Stomach (tissue), 9 donors: ENCODE results near the gene SPARCL1. TPM values are rescaled to one million over a fixed set of nuclear protein-coding genes. Genes with fewer than 3 reads are reported as not detected.

Experiments used
- DNase-seq, 2 donors: peaks; one replicate each; pipeline versions ENCODE4 v3.0.0 to v3.0.0-alpha.2; 2013 to 2019
- H3K27ac ChIP-seq, 5 donors: fragments of 200-600 bp in 4 of 5; sonication (generic) in 4 of 5; one replicate each; pipeline ENCODE4 v1.5.1; 2013 to 2019; ENCODE audit warnings: mild to moderate bottlenecking in 1 of 5, moderate library complexity in 1 of 5
- H3K27me3 ChIP-seq, 3 donors: fragments of 200-600 bp; sonication (generic); one replicate each; pipeline ENCODE4 v1.5.1; 2017 to 2019; ENCODE audit warnings: mixed run types in 1 of 3
- H3K36me3 ChIP-seq, 4 donors: fragments of 200-600 bp; sonication (generic); 1 replicate in 3 of 4; 2 replicates in 1 of 4; pipeline ENCODE4 v1.5.1; 2016 to 2019
- H3K4me1 ChIP-seq, 4 donors: fragments of 200-600 bp; sonication (generic); one replicate each; pipeline ENCODE4 v1.5.1; 2016 to 2019
- H3K4me3 ChIP-seq, 4 donors: fragments of 200-600 bp; sonication (generic) in 3 of 4; one replicate each; pipeline ENCODE4 v1.5.1; 2016 to 2019; ENCODE audit warnings: mild to moderate bottlenecking in 1 of 4
- H3K9me3 ChIP-seq, 4 donors: fragments of 200-600 bp; sonication (generic); one replicate each; pipeline ENCODE4 v1.5.1; 2016 to 2019
- CTCF ChIP-seq, 7 experiments: fragments of 450-650 bp in 4 of 7; fragments of 200-600 bp in 3 of 7; sonication (generic) in 3 of 7; IDR thresholded peaks; one replicate each; pipeline ENCODE4 v1.5.1; 2016 to 2019; ENCODE audit warnings: antibody characterized with exemption in 7 of 7, control low read depth in 2 of 7, mild to moderate bottlenecking in 1 of 7
- EP300 ChIP-seq: sonication (generic); formaldehyde crosslinking; IDR thresholded peaks from one replicate; pipeline ENCODE4 v1.6.1; 2017; ENCODE audit warnings: antibody characterized with exemption
- POLR2A ChIP-seq, 4 donors: fragments of 450-650 bp; IDR thresholded peaks; one replicate each; pipeline ENCODE4 v1.6.1; 2016; ENCODE audit warnings: antibody characterized with exemption in 4 of 4, control low read depth in 2 of 4, mild to moderate bottlenecking in 1 of 4, moderate library complexity in 1 of 4
- POLR2AphosphoS5 ChIP-seq, 3 donors: sonication (generic); formaldehyde crosslinking; IDR thresholded peaks; one replicate each; pipeline ENCODE4 v1.6.1; 2016; ENCODE audit warnings: antibody characterized with exemption in 3 of 3
- WGBS, 5 donors: extraction: QIAGEN DNeasy Blood & Tissue Kit in 3 of 5; methylation state at CpG; one replicate each; pipeline versions ENCODE4 v1.1.5 to v1.1.7; 2013 to 2018; 5-methylcytosine and 5-hydroxymethylcytosine counted together
- intact Hi-C: fragments of 100-400 bp; cut with DNase I; formaldehyde crosslinking; loops from one replicate; pipeline ENCODE4 v1.15.1; 2023; ENCODE audit warnings: low total_unique reads
- polyA plus RNA-seq, 3 donors: library from polyadenylated mRNA; stranded (reverse); fragments of 200-250 nt; gene quantifications; one replicate each; pipeline ENCODE4 v1.2.3, GENCODE V29; 2013
- total RNA-seq, 5 donors: library from RNA; depleted of rRNA; stranded (reverse); fragments of >200 nt; gene quantifications; one replicate each; pipeline versions ENCODE4 v1.1.0 to v1.2.3, GENCODE V29; 2014 to 2016
- donor health status: healthy with polysubstance abuse.
- donor health status: Bipolar disorder and iron deficiency.
- donor health status: healthy.

Gene SPARCL1
- total and polyA plus RNA-seq, 8 donors: 36.9 to 710 (median 192) TPM

DNA sequence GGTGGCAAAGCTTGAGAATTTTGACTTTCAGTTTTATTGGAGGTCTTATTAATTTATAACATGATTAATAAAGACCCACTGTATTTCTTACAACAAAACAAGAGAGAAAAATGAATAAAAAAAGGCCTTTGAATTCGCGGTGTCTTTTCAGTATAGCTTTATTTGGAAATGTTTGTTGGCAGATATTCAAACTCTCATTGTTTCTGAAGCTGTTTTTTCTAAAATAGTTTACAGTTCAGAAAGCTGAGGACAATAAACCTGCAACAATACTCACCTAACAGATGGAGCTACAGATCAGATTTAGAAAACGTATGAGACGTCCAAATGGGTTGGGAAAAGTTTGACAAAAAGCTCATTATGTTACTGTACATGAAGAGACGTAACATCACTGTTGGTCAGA is 2.4 kb upstream of the SPARCL1 start:
- Histone ChIP-seq H3K9me3 (peaks cover 0 to 4% (median 2%) of the 10 kb centered on the region in 4 donors), H3K4me3 (no peak overlapping the region), H3K27me3 (no peaks in the 10 kb centered on the region), H3K4me1 (peaks cover 0 to 21% (median 6%) of the 10 kb centered on the region in 4 donors), H3K27ac (peak overlapping the region in 4 of 5 donors; percentile 61 to 89 (median 83)), H3K36me3 (no peaks in the 10 kb centered on the region)
- WGBS, 5 donors: 61 to 75% (median 66%) methylated on average over 5 of the region's 5 CpGs
- DNase-seq: no peak
- intact Hi-C loops: no loop called here
- TF ChIP-seq POLR2AphosphoS5 (IDR thresholded peaks at IDR 0.05): no peak
- TF ChIP-seq EP300: no peak
- no peak for TF ChIP-seq POLR2A (IDR thresholded peaks at IDR 0.05)
- TF ChIP-seq CTCF (IDR thresholded peaks at IDR 0.05): no peak

DNA sequence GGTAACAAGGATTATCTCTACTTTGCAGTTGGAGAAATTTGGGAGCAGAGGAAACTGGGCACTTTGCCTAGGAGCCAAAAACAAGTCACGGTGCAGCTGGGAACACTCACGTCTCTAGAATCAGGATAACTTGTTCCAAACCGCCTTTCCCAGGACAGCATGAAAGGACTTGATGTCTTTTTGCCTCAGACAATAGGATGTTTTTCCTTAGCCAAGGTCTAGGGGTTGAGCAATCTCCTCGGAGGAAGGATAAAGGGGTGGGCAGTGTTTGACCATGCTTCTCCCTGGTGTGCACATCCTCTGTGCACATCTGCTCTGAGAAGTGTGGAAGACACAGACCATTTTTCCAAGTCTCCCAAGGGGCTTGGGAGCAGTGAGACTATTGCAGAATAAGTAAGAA is 1.7 kb upstream of the SPARCL1 start:
- peak; percentile 97 for TF ChIP-seq EP300
- no peak for TF ChIP-seq CTCF (IDR thresholded peaks at IDR 0.05)
- peak; percentile 88 to 100 (median 92) for TF ChIP-seq POLR2AphosphoS5 (IDR thresholded peaks at IDR 0.05)
- 30 to 45% (median 42%) methylated on average over 4 of the region's 4 CpGs for WGBS, 5 donors
- Histone ChIP-seq H3K36me3 (no peaks in the 10 kb centered on the region), H3K9me3 (peaks cover 0 to 4% (median 2%) of the 10 kb centered on the region in 4 donors), H3K27me3 (no peaks in the 10 kb centered on the region), H3K4me3 (no peak overlapping the region), H3K4me1 (peaks cover 0 to 21% (median 8%) of the 10 kb centered on the region in 4 donors), H3K27ac (peak overlapping the region in 4 of 5 donors; percentile 61 to 89 (median 83))
- intact Hi-C loops: no loop called here
- DNase-seq: peak; percentile 30 to 80

GRCh38 chr4:87530229-87530628 is 1.1 kb upstream of the SPARCL1 start:
- WGBS, 5 donors: 32 to 69% (median 52%) methylated on average over 1 of the region's 1 CpG
- no peaks in the 10 kb centered on the region for H3K36me3 ChIP-seq
- H3K4me1 ChIP-seq: peaks cover 0 to 23% (median 8%) of the 10 kb centered on the region in 4 donors
- H3K27me3 ChIP-seq: no peaks in the 10 kb centered on the region
- peaks cover 0 to 4% (median 2%) of the 10 kb centered on the region in 4 donors for H3K9me3 ChIP-seq
- H3K27ac ChIP-seq: peak overlapping the region in 4 of 5 donors; percentile 76 to 89 (median 83)
- DNase-seq: no peak
- intact Hi-C loops: no loop called here
- peak overlapping the region in 2 of 4 donors; percentile 40 to 42 for H3K4me3 ChIP-seq
- no peak for TF ChIP-seq CTCF (IDR thresholded peaks at IDR 0.05)
- no peak for TF ChIP-seq EP300
- TF ChIP-seq POLR2A (IDR thresholded peaks at IDR 0.05): no peak
- TF ChIP-seq POLR2AphosphoS5 (IDR thresholded peaks at IDR 0.05): no peak

DNA sequence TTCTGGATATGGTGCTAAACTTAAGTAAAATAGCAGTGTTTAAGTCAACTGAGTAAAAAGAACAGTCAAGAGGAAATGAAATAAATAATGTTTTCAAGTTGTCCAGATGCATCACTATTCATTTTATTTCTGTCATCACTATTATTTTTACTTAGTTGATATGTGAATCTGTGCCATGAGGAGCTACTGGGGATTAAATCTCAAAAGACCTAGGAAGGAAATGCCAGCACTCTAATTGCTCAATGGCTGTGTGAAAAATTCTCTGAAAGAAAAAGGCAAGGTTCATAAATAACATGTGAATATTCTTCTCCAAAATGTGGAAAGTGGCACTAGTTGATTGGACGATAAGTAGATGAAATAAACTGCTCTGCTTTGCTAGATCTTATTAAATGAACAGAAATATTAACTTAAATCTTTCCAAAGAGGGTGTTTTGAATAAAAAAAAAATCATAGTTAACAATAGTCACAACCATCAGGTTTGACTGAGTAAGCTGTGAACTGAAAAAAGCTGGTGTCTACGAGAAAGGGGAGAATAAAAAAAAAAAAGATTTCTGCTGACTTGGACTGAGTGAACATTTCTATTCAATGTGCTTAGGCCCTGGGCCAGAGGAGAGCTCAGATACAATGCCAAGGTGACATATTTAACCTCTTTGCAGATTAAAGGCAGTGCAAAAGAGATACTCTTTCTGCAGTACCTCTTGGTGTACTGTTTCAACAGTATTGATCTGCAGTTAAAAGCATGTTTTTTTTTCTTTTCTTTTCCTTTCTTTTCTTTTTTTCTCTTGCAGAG is 1.6 kb downstream of the SPARCL1 start:
- DNase-seq: peak in 1 of 2 donors; percentile 45
- TF ChIP-seq CTCF (IDR thresholded peaks at IDR 0.05) (no peak), EP300 (no peak), POLR2A (IDR thresholded peaks at IDR 0.05) (no peak), POLR2AphosphoS5 (IDR thresholded peaks at IDR 0.05) (peak in 2 of 3 donors; percentile 21 to 51)
- WGBS, 5 donors: 17 to 40% (median 25%) methylated on average over 2 of the region's 2 CpGs
- H3K27me3 ChIP-seq: no peaks in the 10 kb centered on the region
- H3K4me3 ChIP-seq: peak overlapping the region; percentile 40 to 49 (median 42)
- no peaks in the 10 kb centered on the region for H3K36me3 ChIP-seq
- H3K9me3 ChIP-seq: peaks cover 0 to 15% (median 5%) of the 10 kb centered on the region in 4 donors
- intact Hi-C loops: no loop called here
- peaks cover 0 to 38% (median 16%) of the 10 kb centered on the region in 4 donors for H3K4me1 ChIP-seq
- H3K27ac ChIP-seq: peak overlapping the region in 4 of 5 donors; percentile 76 to 89 (median 83)
